ENCODE data around the gene IQSEC1. TPM values are rescaled to one million over a fixed set of nuclear protein-coding genes. Genes with fewer than 3 reads are reported as not detected.

Gene IQSEC1
- total and polyA plus RNA-seq, 2 experiments from 2014 or later: 8.0 to 51.9 TPM

- Histone ChIP-seq H3K27ac (ENCODE audit: low read depth) (no peak overlapping the region), H4K20me1 (replicated peaks; ENCODE audit: insufficient read depth) (no peaks in the 10 kb centered on the region), H3K36me3 (ENCODE audit: insufficient read depth) (no peaks in the 10 kb centered on the region), H2AFZ (no peak overlapping the region), H3K4me3 (no peak overlapping the region), H3K27me3 (ENCODE audit: insufficient read depth) (no peaks in the 10 kb centered on the region), H3K9me2 (ENCODE audit: insufficient read depth) (no peaks in the 10 kb centered on the region), H3K4me2 (no peak overlapping the region), H3F3A (replicated peaks; ENCODE audit: low read depth) (no peaks in the 10 kb centered on the region), H3K4me1 (ENCODE audit: insufficient read depth) (peaks cover 13% of the 10 kb centered on the region), H3K79me2 (replicated peaks; ENCODE audit: insufficient read depth) (no peaks in the 10 kb centered on the region)
- Mint-ChIP-seq H3K4me1 (peaks cover 35% of the 10 kb centered on the region), H3K27me3 (ENCODE audit: insufficient read depth, low read depth, poor library complexity) (peaks cover 9% of the 10 kb centered on the region), H3K4me3 (no peak overlapping the region), H3K9me3 (no peaks in the 10 kb centered on the region), H3K36me3 (ENCODE audit: low read depth) (no peaks in the 10 kb centered on the region), H3K27ac (no peak overlapping the region)
- DNase-seq (ENCODE audit: low spot score): no peak
- TF ChIP-seq CREB1 (CRISPR knock-in tag; IDR thresholded peaks at IDR 0.05; ENCODE audit: low read depth) (no peak), ETS1 (IDR thresholded peaks at IDR 0.05) (no peak), ZNF462 (CRISPR knock-in tag; IDR thresholded peaks at IDR 0.05) (no peak), POLR2AphosphoS5 (IDR thresholded peaks at IDR 0.05; ENCODE audit: low read depth) (no peak), EZH2phosphoT487 (IDR thresholded peaks at IDR 0.05; ENCODE audit: unreplicated experiment) (no peak), ZNF114 (CRISPR knock-in tag; IDR thresholded peaks at IDR 0.05) (no peak), STAT1 (IDR thresholded peaks at IDR 0.05; ENCODE audit: unreplicated experiment) (no peak), CTCF (conservative IDR thresholded peaks at IDR 0.05; ENCODE audit: low read depth in 2 of 2) (no peak), REST (IDR thresholded peaks at IDR 0.05; ENCODE audit: unreplicated experiment) (no peak), EZH2 (IDR thresholded peaks at IDR 0.05; ENCODE audit: low read depth, unreplicated experiment) (no peak), NANOG (IDR thresholded peaks at IDR 0.05; ENCODE audit: borderline replicate concordance) (no peak), ZNF331 (CRISPR knock-in tag; IDR thresholded peaks at IDR 0.05; ENCODE audit: low read depth) (no peak), JUNB (IDR thresholded peaks at IDR 0.05; ENCODE audit: unreplicated experiment) (no peak)
- peak; percentile 18; the same call in 1 of the 3 replicates for ATAC-seq
These were observed 67.9 kb downstream of the IQSEC1 start for GRCh38 chr3:13005301-13005700.
